T-helper 22 cell (primary cell): ENCODE measurements around the gene ARG2.
"Not testable (repeated sequence)": the region's sequence is repeated elsewhere in the genome, so short reads cannot be mapped to it uniquely, and the experiment has no call there.

Experiments used
- DNase-seq: peaks from one replicate; pipeline ENCODE4 v3.0.0-alpha.2; 2020; ENCODE audit warnings: low read depth

The ARG2 gene

GRCh38 chr14:67586369-67586768 lies 33.4 kb upstream of the ARG2 start:
- no peak for DNase-seq

GRCh38 chr14:67589204-67589770 lies 30.4 kb upstream of the ARG2 start:
- DNase-seq = no peak

- not testable (repeated sequence) for DNase-seq
Observed at GRCh38 chr14:67593650-67594049, 26.1 kb upstream of the ARG2 start.

GRCh38 chr14:67595392-67595791 lies 24.3 kb upstream of the ARG2 start:
- no peak for DNase-seq

- DNase-seq = peak; percentile 87
Observed at GRCh38 chr14:67599698-67600561, 19.8 kb upstream of the ARG2 start, which contains the start of gene PIGH. PIGH (minus strand) TSS chr14:67600268; CDS start chr14:67600203, 65 bp downstream.

- DNase-seq = not testable (repeated sequence)
Observed at GRCh38 chr14:67600562-67600974, 19.2 kb upstream of the ARG2 start.

GRCh38 chr14:67602076-67602475 lies 17.6 kb upstream of the ARG2 start:
- no peak for DNase-seq

- no peak for DNase-seq
Observed at GRCh38 chr14:67602995-67603545, 16.6 kb upstream of the ARG2 start.

- DNase-seq = no peak
Observed at GRCh38 chr14:67607646-67608045, 12.1 kb upstream of the ARG2 start.

GRCh38 chr14:67609642-67610310 lies 9.9 kb upstream of the ARG2 start:
- no peak for DNase-seq

GRCh38 chr14:67610491-67610890 lies 9.2 kb upstream of the ARG2 start:
- no peak for DNase-seq

GRCh38 chr14:67618617-67619063 lies 1.1 kb upstream of the ARG2 start:
- DNase-seq = no peak

- DNase-seq = no peak
Observed at GRCh38 chr14:67620217-67620785, 581 bp downstream of the ARG2 start.

GRCh38 chr14:67622675-67623074 lies 3.0 kb downstream of the ARG2 start:
- DNase-seq = no peak

- DNase-seq = no peak
Observed at GRCh38 chr14:67623114-67623513, 3.4 kb downstream of the ARG2 start.

GRCh38 chr14:67626131-67626530 lies 6.4 kb downstream of the ARG2 start:
- not testable (repeated sequence) for DNase-seq

GRCh38 chr14:67627519-67627918 lies 7.8 kb downstream of the ARG2 start:
- no peak for DNase-seq

GRCh38 chr14:67630186-67630585 lies 10.5 kb downstream of the ARG2 start:
- no peak for DNase-seq

GRCh38 chr14:67630938-67631337 lies 11.2 kb downstream of the ARG2 start:
- no peak for DNase-seq

GRCh38 chr14:67633451-67634147 lies 13.9 kb downstream of the ARG2 start:
- no peak for DNase-seq

- DNase-seq = no peak
Observed at GRCh38 chr14:67636361-67636919, 16.7 kb downstream of the ARG2 start.
